ENCODE measurements around the gene DLST. TPM values are rescaled to one million over a fixed set of nuclear protein-coding genes. Genes with fewer than 3 reads are reported as not detected.

The DLST gene
- total and polyA plus RNA-seq, 9 donors, result 38.6 to 76.2 (median 65.0) TPM

- H3K4me1 ChIP-seq (ENCODE audit: control insufficient read depth, insufficient read depth, low read length), result no peaks in the 10 kb centered on the region
- H3K27me3 ChIP-seq (ENCODE audit: control insufficient read depth, insufficient read depth, low read length), result no peaks in the 10 kb centered on the region
- no peak overlapping the region for H3K4me3 ChIP-seq (ENCODE audit: low read length)
- H3K36me3 ChIP-seq (ENCODE audit: control insufficient read depth, insufficient read depth, low read length), result peaks cover 4% of the 10 kb centered on the region
- H3K9me3 ChIP-seq (replicated peaks; ENCODE audit: control insufficient read depth, low read depth, low read length), result no peaks in the 10 kb centered on the region
- H3K27ac ChIP-seq (ENCODE audit: low read length), result no peak overlapping the region
- peak; percentile 75 for DNase-seq
These were observed 38.1 kb upstream of the DLST start for GRCh38 chr14:74843653-74844052.

- no peaks in the 10 kb centered on the region for H3K4me1 ChIP-seq (ENCODE audit: control insufficient read depth, insufficient read depth, low read length)
- peak overlapping the region; percentile 32 for H3K27ac ChIP-seq (ENCODE audit: low read length)
- no peaks in the 10 kb centered on the region for H3K9me3 ChIP-seq (replicated peaks; ENCODE audit: control insufficient read depth, low read depth, low read length)
- H3K36me3 ChIP-seq (ENCODE audit: control insufficient read depth, insufficient read depth, low read length), result no peaks in the 10 kb centered on the region
- DNase-seq, result peak; percentile 82
- H3K27me3 ChIP-seq (ENCODE audit: control insufficient read depth, insufficient read depth, low read length), result no peaks in the 10 kb centered on the region
- 8% methylated on average over 3 of the region's 3 CpGs for whole genome bisulfite sequencing (ENCODE audit: insufficient coverage)
- no peak overlapping the region for H3K4me3 ChIP-seq (ENCODE audit: low read length)
These were observed 35.5 kb upstream of the DLST start for GRCh38 chr14:74846168-74846567.

- H3K27ac ChIP-seq (ENCODE audit: low read length), result no peak overlapping the region
- H3K9me3 ChIP-seq (replicated peaks; ENCODE audit: control insufficient read depth, low read depth, low read length), result no peaks in the 10 kb centered on the region
- peak; percentile 71 for DNase-seq
- H3K4me3 ChIP-seq (ENCODE audit: low read length), result no peak overlapping the region
- H3K27me3 ChIP-seq (ENCODE audit: control insufficient read depth, insufficient read depth, low read length), result no peaks in the 10 kb centered on the region
- no peaks in the 10 kb centered on the region for H3K36me3 ChIP-seq (ENCODE audit: control insufficient read depth, insufficient read depth, low read length)
- 20% methylated on average over 1 of the region's 1 CpG for WGBS (ENCODE audit: insufficient coverage)
- H3K4me1 ChIP-seq (ENCODE audit: control insufficient read depth, insufficient read depth, low read length), result no peaks in the 10 kb centered on the region
These were observed 34.6 kb upstream of the DLST start for GRCh38 chr14:74846968-74847665.

GRCh38 chr14:74848768-74849167, 32.9 kb upstream of the DLST start:
- Histone ChIP-seq H3K9me3 (replicated peaks; ENCODE audit: control insufficient read depth, low read depth, low read length) (no peaks in the 10 kb centered on the region), H3K27me3 (ENCODE audit: control insufficient read depth, insufficient read depth, low read length) (no peaks in the 10 kb centered on the region), H3K4me1 (ENCODE audit: control insufficient read depth, insufficient read depth, low read length) (peaks cover 1% of the 10 kb centered on the region), H3K27ac (ENCODE audit: low read length) (no peak overlapping the region), H3K36me3 (ENCODE audit: control insufficient read depth, insufficient read depth, low read length) (no peaks in the 10 kb centered on the region), H3K4me3 (ENCODE audit: low read length) (no peak overlapping the region)
- DNase-seq, result no peak
- no CpG with 5 or more reads among the region's 2 CpGs for WGBS (ENCODE audit: insufficient coverage)

- peaks cover 8% of the 10 kb centered on the region for H3K4me1 ChIP-seq (ENCODE audit: control insufficient read depth, insufficient read depth, low read length)
- H3K4me3 ChIP-seq (ENCODE audit: low read length), result no peak overlapping the region
- no CpG with 5 or more reads among the region's 2 CpGs for WGBS (ENCODE audit: insufficient coverage)
- H3K27ac ChIP-seq (ENCODE audit: low read length), result peak overlapping the region; percentile 20
- no peaks in the 10 kb centered on the region for H3K9me3 ChIP-seq (replicated peaks; ENCODE audit: control insufficient read depth, low read depth, low read length)
- DNase-seq, result peak; percentile 82
- H3K36me3 ChIP-seq (ENCODE audit: control insufficient read depth, insufficient read depth, low read length), result no peaks in the 10 kb centered on the region
- no peaks in the 10 kb centered on the region for H3K27me3 ChIP-seq (ENCODE audit: control insufficient read depth, insufficient read depth, low read length)
These were observed 28.7 kb upstream of the DLST start for GRCh38 chr14:74852922-74853530.

GRCh38 chr14:74853581-74853980, 28.1 kb upstream of the DLST start:
- H3K4me3 ChIP-seq (ENCODE audit: low read length), result no peak overlapping the region
- H3K27me3 ChIP-seq (ENCODE audit: control insufficient read depth, insufficient read depth, low read length), result no peaks in the 10 kb centered on the region
- WGBS (ENCODE audit: insufficient coverage), result no CpG with 5 or more reads among the region's 4 CpGs

GRCh38 chr14:74855021-74855420, 26.7 kb upstream of the DLST start:
- Histone ChIP-seq H3K4me1 (ENCODE audit: control insufficient read depth, insufficient read depth, low read length) (peaks cover 8% of the 10 kb centered on the region), H3K9me3 (replicated peaks; ENCODE audit: control insufficient read depth, low read depth, low read length) (no peaks in the 10 kb centered on the region), H3K27ac (ENCODE audit: low read length) (no peak overlapping the region), H3K4me3 (ENCODE audit: low read length) (no peak overlapping the region), H3K27me3 (ENCODE audit: control insufficient read depth, insufficient read depth, low read length) (no peaks in the 10 kb centered on the region), H3K36me3 (ENCODE audit: control insufficient read depth, insufficient read depth, low read length) (no peaks in the 10 kb centered on the region)
- no peak for DNase-seq
- WGBS (ENCODE audit: insufficient coverage), result 68% methylated on average over 5 of the region's 7 CpGs

More at GRCh38 chr14:74853581-74853980, 28.1 kb upstream of the DLST start:
- no peak for DNase-seq
- H3K36me3 ChIP-seq (ENCODE audit: control insufficient read depth, insufficient read depth, low read length), result no peaks in the 10 kb centered on the region
- no peak overlapping the region for H3K27ac ChIP-seq (ENCODE audit: low read length)
- H3K4me1 ChIP-seq (ENCODE audit: control insufficient read depth, insufficient read depth, low read length), result peaks cover 8% of the 10 kb centered on the region
- no peaks in the 10 kb centered on the region for H3K9me3 ChIP-seq (replicated peaks; ENCODE audit: control insufficient read depth, low read depth, low read length)

- Histone ChIP-seq H3K4me1 (ENCODE audit: control insufficient read depth, insufficient read depth, low read length) (peaks cover 8% of the 10 kb centered on the region), H3K36me3 (ENCODE audit: control insufficient read depth, insufficient read depth, low read length) (no peaks in the 10 kb centered on the region), H3K27ac (ENCODE audit: low read length) (no peak overlapping the region), H3K4me3 (ENCODE audit: low read length) (no peak overlapping the region), H3K27me3 (ENCODE audit: control insufficient read depth, insufficient read depth, low read length) (no peaks in the 10 kb centered on the region), H3K9me3 (replicated peaks; ENCODE audit: control insufficient read depth, low read depth, low read length) (no peaks in the 10 kb centered on the region)
- no peak for DNase-seq
- WGBS (ENCODE audit: insufficient coverage), result 90% methylated on average over 3 of the region's 4 CpGs
These were observed 25.8 kb upstream of the DLST start for GRCh38 chr14:74855945-74856344.

GRCh38 chr14:74856366-74856765, 25.4 kb upstream of the DLST start:
- H3K36me3 ChIP-seq (ENCODE audit: control insufficient read depth, insufficient read depth, low read length), result no peaks in the 10 kb centered on the region
- H3K9me3 ChIP-seq (replicated peaks; ENCODE audit: control insufficient read depth, low read depth, low read length), result no peaks in the 10 kb centered on the region
- no peak overlapping the region for H3K27ac ChIP-seq (ENCODE audit: low read length)
- no peak for DNase-seq
- no peak overlapping the region for H3K4me3 ChIP-seq (ENCODE audit: low read length)
- H3K27me3 ChIP-seq (ENCODE audit: control insufficient read depth, insufficient read depth, low read length), result no peaks in the 10 kb centered on the region
- peaks cover 8% of the 10 kb centered on the region for H3K4me1 ChIP-seq (ENCODE audit: control insufficient read depth, insufficient read depth, low read length)
- no CpG with 5 or more reads among the region's 1 CpG for WGBS (ENCODE audit: insufficient coverage)

- WGBS (ENCODE audit: insufficient coverage), result 25% methylated on average over 1 of the region's 1 CpG
- no peaks in the 10 kb centered on the region for H3K9me3 ChIP-seq (replicated peaks; ENCODE audit: control insufficient read depth, low read depth, low read length)
- no peak overlapping the region for H3K27ac ChIP-seq (ENCODE audit: low read length)
- no peaks in the 10 kb centered on the region for H3K36me3 ChIP-seq (ENCODE audit: control insufficient read depth, insufficient read depth, low read length)
- H3K4me1 ChIP-seq (ENCODE audit: control insufficient read depth, insufficient read depth, low read length), result peaks cover 8% of the 10 kb centered on the region
- no peaks in the 10 kb centered on the region for H3K27me3 ChIP-seq (ENCODE audit: control insufficient read depth, insufficient read depth, low read length)
- DNase-seq, result no peak
- H3K4me3 ChIP-seq (ENCODE audit: low read length), result no peak overlapping the region
These were observed 23.7 kb upstream of the DLST start for GRCh38 chr14:74858022-74858421.

All from muscle of leg (tissue), 11 donors.